HFFc6 (cell line): ENCODE results near the gene CLDN20. TPM values are rescaled to one million over a fixed set of nuclear protein-coding genes. Genes with fewer than 3 reads are reported as not detected.
A peak's percentile ranks its signal among the peaks of the same experiment; 100 is the strongest.

ENCODE experiments used
- DNase-seq: peaks from one replicate; pipeline ENCODE4 v3.0.0-alpha.2; 2018
- H3K27ac Mint-ChIP-seq: 2 replicates; pipeline ENCODE4 v1.8.0; 2020; ENCODE audit warnings: mild to moderate bottlenecking, mixed read lengths
- H3K27me3 Mint-ChIP-seq: 2 replicates; pipeline ENCODE4 v1.8.0; 2021; ENCODE audit warnings: mild to moderate bottlenecking, moderate library complexity, mixed read lengths; ENCODE audit not compliant: insufficient read depth
- H3K36me3 Mint-ChIP-seq: 2 replicates; pipeline ENCODE4 v1.8.0; 2021; ENCODE audit warnings: low read depth, mixed read lengths
- H3K4me1 Mint-ChIP-seq: 2 replicates; pipeline ENCODE4 v1.8.0; 2020; ENCODE audit warnings: low read depth, mixed read lengths
- H3K4me3 Mint-ChIP-seq: 2 replicates; pipeline ENCODE4 v1.8.0; 2020; ENCODE audit warnings: mild to moderate bottlenecking, moderate library complexity, mixed read lengths
- H3K9me3 Mint-ChIP-seq: 2 replicates; pipeline ENCODE4 v1.8.0; 2020; ENCODE audit warnings: mild to moderate bottlenecking, mixed read lengths
- total RNA-seq, 6 experiments: library from RNA; stranded (reverse); fragmentation: NEBNext Ultra II Directional; extraction: Animal tissue kit (Norgen Biotek cat#: 25700); gene quantifications; 2 replicates in 1 of 6; 3 replicates in 5 of 6; pipeline ENCODE4 v1.2.3, GENCODE V29; 2021
- TF ChIP-seq, protein P1 (sequence below): fragments of 200-600 bp; sonication (generic); IDR thresholded peaks from 2 replicates; pipeline ENCODE4 v1.5.0; 2021; ENCODE audit warnings: antibody characterized with exemption, mild to moderate bottlenecking

CLDN20 gene
- total RNA-seq, 6 experiments from 2014 or later: not detected

DNA sequence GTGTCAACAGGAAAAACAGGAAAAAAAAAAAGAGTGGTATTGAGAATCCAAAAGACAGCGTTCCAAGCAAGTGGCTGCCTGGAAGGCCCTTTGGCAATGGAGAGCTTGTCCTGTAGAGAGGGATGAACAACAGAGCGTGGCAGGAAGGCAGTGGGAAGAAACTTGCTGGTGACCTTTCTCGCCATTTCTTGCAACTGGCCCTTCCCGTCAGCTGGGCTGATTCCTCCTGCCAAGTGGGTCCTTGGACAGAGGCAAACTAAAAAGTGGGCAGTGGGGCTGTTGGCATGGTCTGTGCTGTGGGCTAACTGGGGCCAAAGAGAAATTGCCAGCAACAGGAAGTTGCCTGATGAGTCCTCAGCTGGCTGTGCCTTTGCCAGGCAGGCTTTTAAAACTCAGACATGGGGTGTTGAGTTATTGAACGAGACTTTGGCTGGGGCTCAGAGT, 43.9 kb upstream of the CLDN20 start:
- no peak for DNase-seq
- H3K27me3 Mint-ChIP-seq: no peaks in the 10 kb centered on the region; the same call in 1 of the 2 replicates
- no peak overlapping the region for H3K27ac Mint-ChIP-seq
- TF ChIP-seq, protein P1, sequence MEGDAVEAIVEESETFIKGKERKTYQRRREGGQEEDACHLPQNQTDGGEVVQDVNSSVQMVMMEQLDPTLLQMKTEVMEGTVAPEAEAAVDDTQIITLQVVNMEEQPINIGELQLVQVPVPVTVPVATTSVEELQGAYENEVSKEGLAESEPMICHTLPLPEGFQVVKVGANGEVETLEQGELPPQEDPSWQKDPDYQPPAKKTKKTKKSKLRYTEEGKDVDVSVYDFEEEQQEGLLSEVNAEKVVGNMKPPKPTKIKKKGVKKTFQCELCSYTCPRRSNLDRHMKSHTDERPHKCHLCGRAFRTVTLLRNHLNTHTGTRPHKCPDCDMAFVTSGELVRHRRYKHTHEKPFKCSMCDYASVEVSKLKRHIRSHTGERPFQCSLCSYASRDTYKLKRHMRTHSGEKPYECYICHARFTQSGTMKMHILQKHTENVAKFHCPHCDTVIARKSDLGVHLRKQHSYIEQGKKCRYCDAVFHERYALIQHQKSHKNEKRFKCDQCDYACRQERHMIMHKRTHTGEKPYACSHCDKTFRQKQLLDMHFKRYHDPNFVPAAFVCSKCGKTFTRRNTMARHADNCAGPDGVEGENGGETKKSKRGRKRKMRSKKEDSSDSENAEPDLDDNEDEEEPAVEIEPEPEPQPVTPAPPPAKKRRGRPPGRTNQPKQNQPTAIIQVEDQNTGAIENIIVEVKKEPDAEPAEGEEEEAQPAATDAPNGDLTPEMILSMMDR: no peak
- no peak overlapping the region for H3K4me3 Mint-ChIP-seq
- H3K4me1 Mint-ChIP-seq: peaks cover 43% of the 10 kb centered on the region
- H3K36me3 Mint-ChIP-seq: peaks cover 9% of the 10 kb centered on the region
- H3K9me3 Mint-ChIP-seq: no peaks in the 10 kb centered on the region

DNA sequence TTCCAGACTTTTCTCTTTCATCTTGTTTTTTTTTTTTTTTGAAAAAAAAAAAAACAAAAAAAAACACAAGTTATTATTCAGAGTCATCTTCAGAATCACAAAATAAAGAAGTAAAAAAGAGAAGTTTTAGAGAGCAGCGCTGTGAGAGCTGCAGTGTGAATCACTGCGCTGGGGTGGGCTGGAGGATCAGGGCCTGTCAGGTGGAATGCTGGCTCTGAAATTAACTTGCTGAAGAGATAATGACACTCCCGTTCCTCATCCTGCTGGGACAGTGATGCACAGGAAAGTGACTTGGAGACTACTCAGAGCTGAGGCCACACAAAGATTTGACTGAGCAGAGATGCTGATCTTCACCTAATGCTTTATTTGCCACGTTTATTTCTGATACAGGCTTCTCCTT, 42.7 kb upstream of the CLDN20 start:
- Mint-ChIP-seq H3K27ac (no peak overlapping the region), H3K9me3 (no peaks in the 10 kb centered on the region), H3K36me3 (peaks cover 9% of the 10 kb centered on the region), H3K4me3 (no peak overlapping the region), H3K4me1 (peaks cover 45% of the 10 kb centered on the region), H3K27me3 (no peaks in the 10 kb centered on the region)
- DNase-seq: no peak
- TF ChIP-seq, protein P1: no peak

DNA sequence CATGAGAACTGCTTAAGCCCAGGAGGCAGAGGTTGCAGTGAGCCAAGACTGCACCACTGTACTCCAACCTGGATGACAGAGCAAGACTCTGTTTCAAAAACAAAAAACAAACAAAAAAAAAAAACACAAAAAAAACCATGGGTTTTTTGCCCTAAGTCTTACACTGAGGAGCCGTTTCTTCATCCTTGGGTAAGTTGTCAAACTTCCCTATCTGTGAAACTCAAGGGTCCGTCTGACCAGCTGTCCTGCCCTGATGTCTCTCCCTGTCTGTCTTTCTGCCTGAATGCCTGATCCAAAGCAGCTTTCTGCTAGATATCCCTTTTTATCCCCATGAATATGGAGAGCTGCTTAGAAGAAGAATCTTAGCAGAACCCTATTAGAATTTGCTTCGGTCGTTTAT, 41.3 kb upstream of the CLDN20 start:
- Mint-ChIP-seq H3K9me3 (no peaks in the 10 kb centered on the region), H3K4me3 (no peak overlapping the region), H3K27ac (no peak overlapping the region), H3K27me3 (no peaks in the 10 kb centered on the region), H3K36me3 (peaks cover 18% of the 10 kb centered on the region), H3K4me1 (peaks cover 45% of the 10 kb centered on the region)
- TF ChIP-seq, protein P1: no peak
- no peak for DNase-seq

DNA sequence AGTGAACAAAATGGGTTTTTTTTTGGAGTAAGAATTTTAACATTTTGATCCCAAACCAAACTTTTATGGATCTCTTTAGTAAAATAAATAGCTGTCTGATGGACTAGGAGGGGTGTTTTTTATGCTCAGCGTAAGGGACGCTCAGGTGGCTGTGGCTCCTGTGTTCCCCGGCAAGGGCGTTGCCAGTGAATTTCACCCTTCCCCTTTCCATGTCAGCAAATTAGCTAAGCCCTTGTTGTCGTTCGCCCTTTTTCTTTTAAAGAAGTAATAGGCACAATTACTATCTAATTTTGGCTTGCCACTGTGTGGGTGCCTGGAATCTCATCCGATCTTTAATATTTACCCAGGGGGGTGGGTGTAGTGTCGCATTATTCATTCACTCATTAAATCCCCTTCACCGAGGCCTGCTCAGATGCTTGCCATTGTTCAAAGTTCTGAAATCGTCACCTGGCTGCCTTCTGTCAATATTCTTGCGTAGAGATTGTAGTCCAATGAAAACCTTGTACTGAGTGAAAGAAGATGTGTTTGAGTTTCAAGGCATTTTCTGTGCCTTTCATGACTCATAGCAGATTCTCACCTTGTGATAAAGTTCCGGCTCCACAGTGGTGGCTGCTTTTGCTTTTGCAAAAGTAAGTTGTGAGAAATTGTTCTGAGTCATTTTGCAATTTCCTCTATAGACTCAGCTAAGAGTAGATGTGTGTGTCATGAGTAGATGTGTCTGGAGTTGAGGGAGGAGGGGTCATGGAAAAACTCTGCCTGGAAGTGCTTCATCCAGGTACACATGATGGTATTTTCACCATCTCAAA, 40.0 kb upstream of the CLDN20 start:
- peaks cover 20% of the 10 kb centered on the region for H3K36me3 Mint-ChIP-seq
- no peaks in the 10 kb centered on the region for H3K9me3 Mint-ChIP-seq
- TF ChIP-seq, protein P1: no peak
- H3K4me1 Mint-ChIP-seq: peaks cover 58% of the 10 kb centered on the region
- peak overlapping the region; percentile 67 for H3K4me3 Mint-ChIP-seq
- H3K27ac Mint-ChIP-seq: peak overlapping the region; percentile 75
- peak; percentile 87 for DNase-seq
- no peaks in the 10 kb centered on the region; the same call in 1 of the 2 replicates for H3K27me3 Mint-ChIP-seq

DNA sequence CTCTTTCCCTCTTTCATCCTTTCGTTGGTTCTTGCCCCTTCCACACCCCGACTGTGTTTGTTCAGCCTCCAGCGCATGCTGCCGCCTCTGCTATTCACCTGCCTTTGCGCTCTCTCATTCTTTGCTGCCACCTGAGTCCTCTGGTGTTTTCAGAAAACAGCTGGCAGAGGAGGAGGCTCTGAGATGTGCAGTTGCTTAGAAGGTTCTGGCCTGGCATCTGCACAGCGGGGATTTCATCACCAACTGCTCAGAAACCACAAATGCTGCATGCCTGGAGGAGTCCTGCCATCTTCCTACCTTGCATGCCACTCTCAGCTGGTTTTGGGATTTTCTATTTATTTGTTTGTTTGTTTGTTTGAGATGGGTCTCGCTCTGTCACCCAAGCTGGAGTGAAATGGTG, 39.2 kb upstream of the CLDN20 start:
- TF ChIP-seq, protein P1: no peak
- H3K27ac Mint-ChIP-seq: peak overlapping the region; percentile 62; the same call in 1 of the 2 replicates
- H3K27me3 Mint-ChIP-seq: no peaks in the 10 kb centered on the region; the same call in 1 of the 2 replicates
- no peak overlapping the region for H3K4me3 Mint-ChIP-seq
- no peaks in the 10 kb centered on the region for H3K9me3 Mint-ChIP-seq
- no peak for DNase-seq
- peaks cover 60% of the 10 kb centered on the region for H3K4me1 Mint-ChIP-seq
- peaks cover 13% of the 10 kb centered on the region; the same call in 1 of the 2 replicates for H3K36me3 Mint-ChIP-seq
